ENCODE measurements around the gene RNF215.

RNF215 gene

DNA sequence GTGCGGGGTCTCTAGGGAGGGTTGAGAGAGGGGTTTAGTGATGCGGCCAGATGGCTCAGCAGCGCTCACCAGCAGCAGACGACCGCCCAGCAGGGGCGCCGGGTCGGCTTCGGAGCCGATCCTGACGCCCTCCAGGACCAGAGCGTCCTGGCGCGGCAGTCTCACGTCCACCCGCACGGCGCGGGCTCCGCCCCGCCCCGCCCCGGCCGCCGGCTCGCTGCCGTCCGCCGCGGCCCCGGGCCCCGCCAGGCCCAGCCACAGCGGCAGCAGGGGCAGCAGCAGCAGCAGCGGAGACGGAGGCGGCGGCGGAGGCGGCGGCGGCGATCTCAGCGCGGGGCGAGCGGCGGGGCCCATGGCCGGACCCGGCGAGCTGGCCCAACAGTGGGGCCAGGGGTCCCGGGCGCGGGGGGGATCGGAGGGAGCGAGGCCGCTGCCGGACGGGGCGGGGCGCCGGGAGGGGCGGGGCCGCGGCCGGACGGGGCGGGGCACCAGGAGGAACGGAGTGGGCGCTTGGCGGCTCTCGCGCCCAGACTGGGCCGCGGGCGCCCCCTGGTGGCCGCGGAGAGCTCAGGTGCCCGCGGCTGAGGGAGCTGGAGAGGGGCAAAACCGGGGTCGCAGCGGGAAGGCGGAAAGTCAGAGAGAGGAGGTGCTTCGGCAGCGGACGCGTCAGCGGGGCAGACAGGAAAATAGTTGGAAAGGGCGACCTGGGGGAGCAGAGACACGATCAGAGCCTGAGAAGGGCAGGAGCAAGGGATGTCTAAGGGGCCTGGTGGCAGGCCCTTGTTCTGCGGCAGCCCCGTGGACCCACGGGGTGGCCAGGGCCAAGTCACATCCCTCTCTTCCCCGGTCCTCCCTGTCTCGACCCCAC, at the start of gene RNF215:
TSS of gene RNF215 (minus strand) at position 452 of the 868 bp plus-strand sequence. CDS start at position 354, 98 bp downstream.
- DNase-seq, result peak; percentile 36 to 60

DNA sequence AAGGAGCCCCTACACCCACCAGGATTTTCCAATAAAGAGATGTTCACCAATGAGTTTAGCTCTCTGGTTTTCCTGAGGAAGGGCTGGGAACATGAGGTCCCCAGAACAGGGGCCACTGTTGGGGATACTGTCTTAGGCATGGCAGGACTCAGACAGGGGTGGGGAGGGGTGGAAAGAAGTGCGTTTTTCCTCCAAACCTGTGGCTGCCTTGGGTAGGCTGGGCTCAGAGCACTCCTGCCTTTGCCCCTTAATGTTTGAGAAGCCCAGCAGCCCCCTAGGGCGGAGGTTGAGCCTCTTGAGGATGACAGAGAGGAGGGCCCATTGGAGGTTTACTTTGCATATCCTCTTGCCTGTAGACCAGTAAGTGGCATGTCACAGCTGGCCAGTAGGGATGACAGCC, 49.0 kb upstream of the RNF215 start:
- no peak for DNase-seq

DNA sequence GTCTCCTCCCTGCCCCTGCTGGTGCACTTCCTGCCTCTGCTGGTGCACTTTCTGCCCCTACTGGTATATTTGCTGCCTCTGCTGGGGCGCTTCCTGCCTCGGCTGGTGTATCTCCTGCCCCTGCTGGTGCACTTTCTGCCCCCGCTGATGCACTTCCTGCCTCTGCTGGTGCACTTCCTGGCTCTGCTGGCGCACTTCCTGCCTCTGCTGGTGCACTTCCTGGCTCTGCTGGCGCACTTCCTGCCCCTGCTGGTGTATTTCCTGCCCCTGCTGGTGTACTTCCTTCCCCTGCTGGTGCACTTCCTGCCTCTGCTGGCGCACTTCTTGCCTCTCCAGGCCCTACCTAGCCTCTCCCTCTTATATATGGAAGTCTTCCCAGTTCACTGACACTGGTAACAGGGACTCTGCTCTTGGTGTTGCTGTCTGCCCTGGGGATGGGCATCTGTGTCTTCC, 48.5 kb upstream of the RNF215 start:
- peak; percentile 52 to 64 for DNase-seq

DNA sequence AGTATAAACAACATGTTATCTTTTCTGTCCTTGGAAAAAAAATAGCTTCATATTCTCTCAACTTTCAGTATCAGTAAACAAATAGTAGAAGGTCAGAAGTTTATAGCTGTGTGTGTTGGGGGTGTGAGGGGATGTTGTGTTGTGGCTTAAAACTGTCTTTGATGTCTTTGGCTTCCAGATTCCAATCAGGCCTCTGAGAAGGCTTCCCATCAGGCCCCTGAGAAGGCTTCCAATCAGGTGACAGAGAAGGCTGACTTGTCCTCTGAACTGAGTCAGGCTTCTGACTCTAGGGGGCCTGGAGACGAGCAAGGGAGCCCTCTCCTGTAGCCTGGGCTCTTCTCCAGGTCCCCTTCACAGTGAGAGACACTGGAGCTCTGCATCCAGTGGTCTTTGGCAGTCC, 47.6 kb upstream of the RNF215 start:
- DNase-seq, result no peak

DNA sequence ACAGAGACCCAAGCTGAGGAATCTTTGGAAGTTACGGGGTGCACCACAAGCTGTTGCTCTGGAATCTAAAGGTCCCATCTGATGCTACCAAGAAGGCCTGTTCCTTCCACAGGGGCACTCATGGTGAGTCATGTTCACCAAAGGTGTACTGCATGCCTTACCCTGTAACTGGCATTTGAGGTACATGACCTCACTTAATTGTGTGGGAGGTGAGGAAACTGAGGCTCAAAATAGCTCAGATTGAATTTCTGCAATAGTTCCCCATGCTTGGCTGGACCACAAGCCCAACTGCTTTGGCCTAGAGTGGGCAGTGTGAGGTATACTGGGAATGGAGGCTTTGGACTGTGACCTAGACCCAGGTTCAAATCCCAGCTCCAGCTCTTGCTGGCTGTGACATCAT, 46.6 kb upstream of the RNF215 start:
- no peak for DNase-seq

DNA sequence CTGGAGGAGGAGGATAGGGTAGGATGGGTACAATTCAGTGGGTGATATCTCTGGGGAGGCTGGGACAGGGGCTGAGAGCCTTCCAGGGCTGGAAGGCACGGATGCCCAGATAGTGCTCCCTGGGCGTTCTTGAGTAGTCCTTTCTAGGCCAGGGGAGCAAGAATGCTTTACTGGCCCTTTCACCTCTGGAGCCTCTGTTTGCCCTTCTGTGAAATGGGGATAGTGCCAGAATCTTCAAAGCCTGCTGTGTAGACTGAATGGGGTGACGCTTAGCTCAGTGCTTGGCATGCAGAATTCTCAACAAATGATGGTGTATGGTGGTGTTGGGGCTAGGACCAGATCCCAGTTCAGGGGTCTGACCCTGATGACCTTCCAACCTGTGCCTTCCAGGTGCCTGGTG, 46.0 kb upstream of the RNF215 start:
- no peak for DNase-seq

DNA sequence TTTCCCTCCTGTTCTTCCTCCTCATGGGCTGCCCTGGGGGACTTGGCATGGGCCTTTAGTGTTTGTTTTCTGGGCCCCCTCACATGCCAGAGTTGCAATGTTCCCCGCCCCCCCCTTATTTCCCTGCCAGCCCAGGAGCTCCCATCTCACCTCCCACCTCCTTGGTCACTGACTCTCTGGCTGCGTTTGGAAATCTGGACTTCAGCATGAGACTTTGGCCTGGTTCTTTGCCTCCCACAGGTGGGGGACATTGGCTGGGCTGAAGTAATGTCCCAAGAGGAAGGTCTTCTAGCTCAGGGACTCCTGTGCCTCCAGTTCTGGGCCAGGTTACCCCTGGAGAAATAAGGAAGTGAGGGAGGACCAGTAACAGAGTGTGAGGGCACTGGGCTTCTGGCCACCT, 45.3 kb upstream of the RNF215 start:
- DNase-seq, result no peak

DNA sequence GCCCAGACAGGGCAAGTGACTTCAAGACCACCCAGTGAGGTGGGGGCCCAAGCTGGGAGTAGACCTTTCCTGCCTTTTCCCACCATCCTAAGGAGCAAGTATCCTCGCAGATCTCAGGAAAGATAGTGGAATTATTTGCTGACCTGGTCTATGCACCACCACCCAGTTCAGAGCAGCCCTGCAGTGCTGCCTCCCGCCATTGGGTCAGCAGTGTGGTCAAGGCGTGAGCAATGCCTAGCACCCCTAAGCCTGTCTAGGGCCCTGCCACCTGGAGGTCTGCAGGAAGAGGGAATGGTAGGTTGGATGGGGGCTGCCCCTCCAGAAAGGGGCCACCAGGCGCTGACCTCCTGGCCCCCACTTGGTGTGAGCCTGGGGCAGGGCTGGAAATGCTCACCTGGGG, 44.9 kb upstream of the RNF215 start:
- no peak for DNase-seq

DNA sequence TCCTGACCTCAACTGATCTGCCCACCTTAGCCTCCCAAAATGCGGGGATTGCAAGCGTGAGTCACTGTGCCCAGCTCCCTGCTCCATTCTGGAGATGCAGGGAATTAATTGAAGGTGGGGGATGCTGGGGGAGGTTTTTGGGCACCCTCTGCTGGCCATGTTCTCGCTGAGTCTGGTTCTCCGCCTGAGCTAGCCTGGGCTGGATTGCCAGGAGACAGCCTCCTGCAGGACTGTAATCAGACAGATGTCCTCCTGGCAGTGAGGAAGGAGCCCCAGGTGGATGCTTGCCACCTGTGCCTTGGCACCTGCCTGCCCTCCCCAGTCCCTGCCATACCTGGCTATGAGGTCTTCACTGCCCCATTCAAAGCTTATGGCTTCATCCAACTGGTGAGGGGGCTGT, 43.7 kb upstream of the RNF215 start:
- DNase-seq, result no peak

DNA sequence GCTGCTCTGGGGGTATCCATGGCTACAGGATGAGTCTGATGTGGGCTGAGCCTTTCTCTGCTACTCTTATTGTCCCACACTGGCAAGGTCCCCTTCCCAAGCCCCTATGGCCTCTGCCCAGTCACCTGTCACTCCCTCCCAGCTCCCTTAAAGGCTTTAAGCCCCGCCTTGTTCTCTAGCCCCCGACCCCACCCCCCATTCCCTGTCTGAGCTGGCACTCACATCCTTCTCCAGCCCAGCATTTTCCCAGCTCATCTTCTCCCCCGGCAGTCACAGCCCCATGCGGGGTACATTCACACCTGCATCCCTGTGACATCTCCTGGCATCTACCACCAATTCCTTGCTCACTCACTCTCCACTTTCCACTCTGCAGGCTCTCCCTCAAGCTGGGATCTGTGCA, 42.7 kb upstream of the RNF215 start:
- DNase-seq, result no peak

DNA sequence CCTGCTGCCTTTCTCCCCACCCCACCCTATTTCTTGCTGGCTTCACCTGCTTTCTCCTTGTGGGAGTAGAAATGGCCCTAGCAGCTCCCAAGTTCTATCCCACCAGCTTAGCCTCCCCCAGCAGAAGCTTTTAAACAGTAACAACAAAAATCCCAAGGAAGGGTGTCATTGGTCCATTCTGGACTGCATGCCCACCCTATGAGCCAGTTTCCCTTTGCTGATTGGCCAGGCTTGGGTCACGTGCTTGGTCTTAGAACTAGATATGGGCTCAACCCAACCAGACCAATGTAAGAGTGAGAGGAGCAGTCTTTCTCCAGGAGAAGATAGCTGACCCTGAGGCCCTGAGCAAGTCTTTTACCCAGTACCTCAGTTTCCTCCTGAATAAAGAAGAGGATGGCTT, 40.7 kb upstream of the RNF215 start:
- DNase-seq, result no peak

DNA sequence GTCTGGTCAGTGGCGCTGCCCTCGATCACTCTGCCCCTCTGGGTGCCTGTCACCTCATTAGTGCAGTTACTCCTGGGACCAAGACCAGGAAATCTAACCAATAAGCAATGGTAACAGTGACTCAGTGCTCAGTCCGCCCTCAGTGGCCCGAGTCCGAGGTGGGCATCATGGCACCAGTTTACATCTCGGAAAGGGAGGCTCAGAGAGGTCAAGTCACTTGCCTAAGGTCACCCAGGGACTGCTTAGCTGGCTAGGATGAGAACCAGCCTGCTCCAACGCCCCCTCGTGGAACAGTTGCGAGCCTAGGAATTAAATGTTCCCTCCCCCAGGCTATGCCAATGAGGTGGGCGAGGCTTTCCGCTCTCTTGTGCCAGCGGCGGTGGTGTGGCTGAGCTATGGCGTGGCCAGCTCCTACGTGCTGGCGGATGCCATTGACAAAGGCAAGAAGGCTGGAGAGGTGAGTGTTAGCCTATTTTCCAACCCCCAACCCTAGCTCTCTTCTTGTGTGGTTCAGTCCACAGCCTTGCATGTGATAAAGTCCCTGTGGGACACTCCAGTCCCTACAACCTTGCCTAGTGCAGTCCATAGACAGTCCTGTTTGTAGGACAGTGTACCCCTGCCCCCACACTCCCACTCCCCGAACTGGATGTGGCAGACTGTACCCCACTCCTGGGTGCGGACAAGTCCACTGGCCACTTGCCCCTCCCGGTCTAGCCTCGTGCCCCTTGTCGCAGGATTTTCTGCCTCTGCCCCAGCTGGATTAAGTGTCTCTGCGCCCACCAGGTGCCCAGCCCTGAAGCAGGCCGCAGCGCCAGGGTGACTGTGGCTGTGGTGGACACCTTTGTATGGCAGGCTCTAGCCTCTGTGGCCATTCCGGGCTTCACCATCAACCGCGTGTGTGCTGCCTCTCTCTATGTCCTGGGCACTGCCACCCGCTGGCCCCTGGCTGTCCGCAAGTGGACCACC, 39.5 kb upstream of the RNF215 start:
- DNase-seq, result peak; percentile 79 to 82

DNA sequence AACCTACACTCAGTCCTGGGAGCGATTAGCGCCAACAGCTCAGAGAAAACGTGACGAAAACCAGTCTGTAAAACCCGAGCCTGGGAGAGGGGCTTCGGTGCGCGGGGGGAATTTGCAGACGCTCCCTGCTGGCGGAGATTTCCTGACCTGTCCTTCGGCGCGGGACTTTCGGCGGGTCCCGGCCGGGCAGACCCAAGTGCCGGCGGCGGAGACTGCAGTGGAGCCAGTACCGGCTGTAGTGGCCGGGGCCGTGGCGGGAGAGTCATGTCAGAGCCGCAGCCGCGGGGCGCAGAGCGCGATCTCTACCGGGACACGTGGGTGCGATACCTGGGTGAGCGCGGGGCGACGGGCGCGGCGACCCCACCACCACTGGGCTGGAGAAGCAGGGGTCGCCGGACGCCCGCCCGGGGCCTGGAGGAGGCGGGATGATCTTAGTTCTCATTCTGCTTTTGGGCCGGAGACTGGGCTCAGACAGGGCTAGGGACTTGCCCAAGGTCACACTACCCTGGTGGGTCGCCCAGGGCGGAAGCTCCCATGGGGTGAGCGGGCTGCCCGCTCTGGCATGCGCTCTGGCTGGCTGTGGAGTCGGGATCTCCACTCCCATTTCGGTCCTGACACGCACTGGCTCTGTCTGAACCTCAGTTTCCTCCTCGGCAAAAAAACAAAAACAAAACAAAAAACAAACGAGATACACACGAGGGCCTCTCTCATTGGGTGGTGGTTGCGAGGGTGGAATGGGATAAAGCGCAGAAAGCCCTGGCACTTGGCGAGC, 38.6 kb upstream of the RNF215 start, which contains the start of gene MTFP1:
TSS of gene MTFP1 (plus strand) at position 153 of the 772 bp plus-strand sequence. CDS start at position 265, 112 bp downstream.
- peak; percentile 31 to 37 for DNase-seq

DNA sequence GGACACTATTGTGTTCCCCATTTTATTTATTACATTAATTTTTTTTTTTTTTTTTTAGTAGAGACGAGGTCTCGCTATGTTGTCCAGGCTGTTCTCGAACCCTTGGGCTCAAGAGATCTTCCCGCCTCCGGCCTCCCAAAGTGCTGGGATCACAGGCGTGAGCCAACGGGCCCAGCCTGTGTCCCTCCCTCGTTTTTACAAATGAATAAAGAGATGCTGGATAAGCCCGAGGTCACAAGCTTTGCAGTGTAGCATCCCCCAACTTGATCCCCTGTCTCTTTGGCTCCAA, 38.1 kb upstream of the RNF215 start:
- no peak for DNase-seq

DNA sequence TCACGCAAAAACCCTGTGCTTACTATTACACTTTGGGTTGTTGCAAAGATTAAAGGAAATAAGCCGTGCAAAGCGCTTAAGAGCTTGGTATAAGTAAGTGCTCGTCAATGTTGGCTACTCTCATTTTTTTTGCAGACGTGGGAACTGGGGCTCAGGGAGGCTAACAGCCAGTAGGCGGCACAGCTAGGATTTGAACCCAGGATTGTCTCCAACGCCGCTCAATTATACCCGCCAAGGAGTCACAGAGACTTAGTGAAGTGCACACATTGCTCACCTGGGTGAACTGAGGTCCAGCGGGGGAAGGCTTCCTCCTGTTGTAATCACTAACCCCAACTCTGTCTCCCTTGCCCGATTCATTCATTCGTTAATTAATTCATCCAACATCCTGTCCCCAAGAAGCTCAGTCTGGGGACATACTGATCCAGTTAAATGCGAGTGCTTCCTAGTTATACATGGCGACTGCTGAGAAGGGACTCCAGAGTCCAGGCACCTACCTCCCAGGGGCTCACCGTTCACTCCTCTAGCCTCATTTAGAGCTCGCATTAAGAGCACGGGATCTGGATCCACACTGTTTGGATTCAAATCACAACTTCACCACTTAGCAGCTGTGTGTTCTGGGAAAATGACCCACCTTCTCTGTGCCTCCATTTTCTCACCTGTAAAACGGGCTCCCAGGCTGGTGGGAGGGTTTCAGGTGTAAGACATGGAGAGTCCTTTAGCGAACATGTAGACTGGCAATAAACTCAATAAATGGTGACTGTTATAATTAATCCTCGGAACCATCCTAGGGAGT, 37.5 kb upstream of the RNF215 start:
- no peak for DNase-seq

DNA sequence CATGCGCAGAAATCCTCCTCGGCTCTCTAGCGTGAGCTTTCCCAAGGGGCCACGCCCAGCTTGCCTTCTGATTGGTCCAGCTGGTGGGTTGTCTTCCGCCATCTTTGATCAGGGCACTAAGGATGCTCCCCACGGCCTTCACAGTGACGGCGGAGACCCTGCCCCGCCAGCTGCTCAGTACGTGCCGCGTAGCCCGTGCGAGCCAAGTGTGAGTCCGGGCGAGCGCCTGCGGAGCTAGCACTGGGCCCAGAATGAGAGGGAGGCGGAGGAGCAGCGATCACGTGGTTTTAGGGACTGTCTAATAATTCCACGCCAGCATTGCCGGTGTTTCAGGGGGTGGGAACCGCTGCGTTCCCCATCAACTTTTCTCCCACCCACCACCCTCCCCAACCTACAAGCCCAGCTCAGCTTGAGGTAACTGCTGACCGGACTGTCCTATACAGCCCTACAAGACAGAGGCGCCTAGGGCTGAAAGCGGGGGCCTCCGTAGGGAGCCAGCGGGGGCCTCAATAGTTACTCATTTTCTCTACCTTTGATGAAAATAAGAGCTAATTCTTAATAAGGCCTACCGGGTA, 36.8 kb upstream of the RNF215 start:
- DNase-seq, result peak; percentile 98 to 99

DNA sequence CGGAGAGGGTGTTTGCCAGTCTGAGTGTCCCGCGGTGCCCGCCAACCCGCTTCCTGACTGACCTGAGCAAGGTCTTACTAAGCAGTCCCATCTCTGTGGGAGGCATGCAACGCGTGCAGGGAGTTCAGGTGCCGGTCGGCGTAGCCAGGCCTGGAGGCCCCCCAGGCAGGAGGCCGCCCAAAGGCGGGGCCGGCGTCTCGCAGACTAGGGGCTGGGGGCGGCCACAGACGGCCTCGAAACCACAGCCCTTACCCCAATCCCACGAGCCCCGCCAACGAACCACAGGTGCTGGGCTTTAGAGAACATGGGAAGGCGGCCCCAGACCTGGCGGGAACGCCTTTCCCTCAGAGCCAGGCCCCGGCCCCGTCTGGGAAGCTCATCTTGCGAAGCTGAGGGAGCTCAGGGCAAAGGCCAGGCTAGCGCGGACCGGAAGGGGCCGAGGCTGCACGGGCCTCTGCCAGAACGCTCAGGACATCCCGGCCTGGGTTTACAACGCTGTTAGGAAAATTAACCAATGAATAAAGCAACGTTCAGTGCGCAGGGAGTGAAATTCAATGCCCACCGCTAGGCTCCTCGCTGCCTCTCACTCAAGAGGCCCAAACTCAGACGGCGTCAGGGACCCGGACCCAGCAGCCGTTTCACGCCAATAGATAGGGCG, 36.2 kb upstream of the RNF215 start:
- no peak for DNase-seq

DNA sequence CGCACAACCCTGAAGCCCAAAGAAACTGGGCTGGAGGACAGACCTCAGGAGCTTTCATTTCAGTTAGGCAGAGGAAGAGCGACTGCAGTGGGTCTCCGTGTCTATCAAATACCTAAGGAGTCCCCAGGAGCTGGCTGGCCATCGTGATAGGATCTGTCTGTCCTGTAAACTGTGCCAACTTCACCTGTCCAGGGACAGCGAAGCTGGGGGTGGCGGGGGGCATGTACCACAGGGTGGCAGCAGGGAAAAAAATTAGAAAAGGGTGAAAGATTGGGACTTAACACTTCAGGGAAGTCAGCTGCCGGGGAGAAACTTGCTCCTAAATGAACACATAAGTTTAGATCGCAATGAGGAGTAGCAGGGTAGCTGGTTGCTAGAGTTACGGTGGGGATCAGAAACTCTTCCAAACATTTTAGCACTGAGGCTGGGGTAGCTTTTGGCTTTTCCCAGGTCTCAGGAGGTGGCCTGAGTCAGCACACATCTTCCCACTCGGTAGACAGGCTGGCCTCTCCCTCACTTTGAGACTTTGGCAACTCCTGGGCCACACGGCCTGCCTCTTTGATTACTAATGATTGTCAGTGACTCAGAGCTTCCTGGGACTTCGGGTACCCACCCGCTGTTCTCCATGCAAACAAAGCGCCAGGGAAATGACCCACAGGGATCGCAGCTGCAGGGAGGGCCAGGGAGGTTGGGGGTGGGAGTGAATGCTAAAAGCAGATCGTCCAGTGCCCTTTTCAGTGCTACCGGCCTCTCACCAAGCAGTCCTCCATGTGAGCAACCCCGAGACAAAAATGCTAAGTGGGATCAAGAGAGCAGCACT, 35.5 kb upstream of the RNF215 start:
- peak in 1 of 2 experiments; percentile 16 for DNase-seq

DNA sequence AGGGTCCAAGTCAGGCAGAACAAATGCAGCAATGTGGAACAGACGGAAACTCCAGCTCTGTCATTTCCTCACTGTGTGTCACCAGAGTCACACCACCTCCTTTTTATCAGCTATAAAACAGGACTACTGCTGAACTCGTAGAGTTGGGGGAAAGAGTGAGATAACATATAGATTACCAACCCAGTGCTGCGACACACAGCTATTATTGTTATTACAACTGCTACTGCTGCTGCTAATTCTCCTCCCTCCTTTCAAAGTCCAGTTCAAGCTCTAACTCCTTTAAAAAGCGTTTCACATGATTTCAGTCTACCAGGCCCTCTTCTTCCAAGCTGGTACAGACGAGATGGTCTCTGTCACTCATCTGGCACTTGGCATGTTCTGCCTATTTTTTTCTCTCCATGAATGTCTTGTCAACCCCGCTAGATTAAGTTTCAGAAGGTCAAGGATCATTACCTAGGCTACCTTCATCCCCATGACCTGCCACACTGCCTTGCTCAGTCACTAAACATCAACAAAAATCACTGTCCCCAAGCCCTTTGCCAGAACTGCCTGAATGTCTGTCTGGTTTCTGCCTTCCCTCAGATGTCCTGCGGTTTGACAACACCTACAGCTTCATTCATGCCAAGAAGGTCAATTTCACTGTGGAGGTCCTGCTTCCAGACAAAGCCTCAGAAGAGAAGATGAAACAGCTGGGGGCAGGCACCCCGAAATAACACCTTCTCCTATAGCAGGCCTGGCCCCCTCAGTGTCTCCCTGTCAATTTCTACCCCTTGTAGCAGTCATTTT, 34.7 kb upstream of the RNF215 start:
- no peak for DNase-seq

Data from AML-193 (cell line).